MCF 10A (cell line): ENCODE data around the gene AHNAK2. TPM values are rescaled to one million over a fixed set of nuclear protein-coding genes. Genes with fewer than 3 reads are reported as not detected.

Experiments
- BruUV-seq: library from RNA; stranded (reverse); fragments of 400-500 nt; replicated peaks from 2 replicates; lab custom pipeline; 2021; lab: Mats Ljungman, UMichigan
- CTCF ChIA-PET: fragments of 300-600 bp; sonication (Branson Sonifier 250); formaldehyde crosslinking; extraction: SDS; loops from one replicate; lab custom pipeline; 2021; ENCODE audit warnings: antibody characterized with exemption, inconsistent platforms; lab: Yijun Ruan, JAX
- POLR2A ChIA-PET: fragments of 300-600, 350-650 bp; sonication (Branson Sonifier 250); formaldehyde crosslinking; extraction: SDS; loops from one replicate; lab custom pipeline; 2020; ENCODE audit warnings: antibody characterized with exemption, inconsistent platforms; lab: Yijun Ruan, JAX
- DNase-seq: peaks from one replicate; pipeline ENCODE4 v3.0.0-alpha.2; 2018; ENCODE audit not compliant: unreplicated experiment
- H3K27ac Mint-ChIP-seq: one replicate; pipeline ENCODE4 v1.8.0; 2022; ENCODE audit warnings: mild to moderate bottlenecking, low read depth, mixed read lengths; ENCODE audit not compliant: unreplicated experiment
- H3K27me3 Mint-ChIP-seq: one replicate; pipeline ENCODE4 v1.8.0; 2022; ENCODE audit warnings: mixed read lengths; ENCODE audit not compliant: insufficient read depth, unreplicated experiment
- H3K36me3 Mint-ChIP-seq: one replicate; pipeline ENCODE4 v1.8.0; 2022; ENCODE audit warnings: mild to moderate bottlenecking, moderate library complexity, mixed read lengths; ENCODE audit not compliant: insufficient read depth, unreplicated experiment
- H3K4me1 Mint-ChIP-seq: one replicate; pipeline ENCODE4 v1.8.0; 2022; ENCODE audit warnings: mixed read lengths; ENCODE audit not compliant: insufficient read depth, unreplicated experiment
- H3K4me3 Mint-ChIP-seq: one replicate; pipeline ENCODE4 v1.8.0; 2022; ENCODE audit warnings: mild to moderate bottlenecking, moderate library complexity, mixed read lengths; ENCODE audit not compliant: unreplicated experiment
- H3K9me3 Mint-ChIP-seq: one replicate; pipeline ENCODE4 v1.8.0; 2022; ENCODE audit warnings: mixed read lengths; ENCODE audit not compliant: unreplicated experiment
- intact Hi-C: fragments of 100-400 bp; cut with micrococcal nuclease; formaldehyde crosslinking; loops from 2 replicates; pipeline ENCODE4 v1.14.1; 2022
- total RNA-seq: library from RNA; stranded (reverse); gene quantifications from 2 replicates; pipeline ENCODE4 v1.2.3, GENCODE V29; 2022
- TF ChIP-seq, protein P1 (sequence below): fragments of 200-600 bp; IDR thresholded peaks from one replicate; pipeline ENCODE4 v1.8.0; 2022; ENCODE audit warnings: antibody characterized with exemption, mild to moderate bottlenecking; ENCODE audit not compliant: unreplicated experiment

AHNAK2 gene
- total RNA-seq, 1 experiment from 2014 or later: 218 TPM

DNA sequence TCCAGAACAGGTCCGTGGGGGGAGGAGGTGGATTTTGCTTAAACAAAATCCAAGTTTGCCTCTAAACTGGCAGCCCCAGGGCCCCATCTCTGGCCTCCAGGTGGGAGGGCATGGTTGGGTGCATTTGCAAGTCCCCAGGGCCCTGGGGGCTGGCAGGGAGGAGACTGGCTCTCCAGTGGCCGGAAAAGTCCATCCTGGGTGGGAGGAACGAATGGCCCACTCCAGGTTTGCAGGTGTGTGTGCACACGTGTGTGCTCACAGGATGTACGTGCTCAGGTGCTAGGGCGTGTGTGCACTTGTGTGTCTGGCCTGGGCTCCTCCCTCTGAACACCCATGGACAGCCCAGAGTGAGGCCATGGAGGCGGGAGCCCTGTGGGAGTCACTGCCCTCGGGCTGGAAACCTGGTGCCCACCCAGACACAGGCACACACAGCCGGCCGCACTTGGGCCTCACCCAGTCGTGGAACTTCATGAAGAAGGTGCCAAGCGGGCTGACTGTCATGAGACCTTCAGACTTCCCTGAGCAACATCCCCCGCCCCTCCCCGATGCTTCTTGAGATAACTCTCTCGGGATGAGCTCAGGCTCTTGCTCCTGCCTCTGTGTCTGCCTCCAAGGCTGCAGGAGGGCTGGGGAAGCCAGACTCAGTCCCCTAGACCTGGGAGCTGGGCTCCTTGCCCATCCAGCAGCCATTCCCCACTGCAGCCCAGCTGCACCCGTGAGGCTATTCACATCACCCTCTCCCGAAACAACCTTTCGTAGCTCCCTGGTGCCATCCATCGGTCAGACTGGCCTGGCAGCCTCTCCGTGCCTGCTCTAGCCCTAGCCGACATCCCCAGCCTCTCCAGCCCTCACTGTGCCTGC is 9.4 kb downstream of the AHNAK2 start:
- H3K27me3 Mint-ChIP-seq: no peaks in the 10 kb centered on the region
- H3K9me3 Mint-ChIP-seq: no peaks in the 10 kb centered on the region
- BruUV-seq: no TSS peak
- H3K36me3 Mint-ChIP-seq: peaks cover 56% of the 10 kb centered on the region
- peak; percentile 74 for DNase-seq
- H3K4me3 Mint-ChIP-seq: peak overlapping the region; percentile 92
- TF ChIP-seq, protein P1, sequence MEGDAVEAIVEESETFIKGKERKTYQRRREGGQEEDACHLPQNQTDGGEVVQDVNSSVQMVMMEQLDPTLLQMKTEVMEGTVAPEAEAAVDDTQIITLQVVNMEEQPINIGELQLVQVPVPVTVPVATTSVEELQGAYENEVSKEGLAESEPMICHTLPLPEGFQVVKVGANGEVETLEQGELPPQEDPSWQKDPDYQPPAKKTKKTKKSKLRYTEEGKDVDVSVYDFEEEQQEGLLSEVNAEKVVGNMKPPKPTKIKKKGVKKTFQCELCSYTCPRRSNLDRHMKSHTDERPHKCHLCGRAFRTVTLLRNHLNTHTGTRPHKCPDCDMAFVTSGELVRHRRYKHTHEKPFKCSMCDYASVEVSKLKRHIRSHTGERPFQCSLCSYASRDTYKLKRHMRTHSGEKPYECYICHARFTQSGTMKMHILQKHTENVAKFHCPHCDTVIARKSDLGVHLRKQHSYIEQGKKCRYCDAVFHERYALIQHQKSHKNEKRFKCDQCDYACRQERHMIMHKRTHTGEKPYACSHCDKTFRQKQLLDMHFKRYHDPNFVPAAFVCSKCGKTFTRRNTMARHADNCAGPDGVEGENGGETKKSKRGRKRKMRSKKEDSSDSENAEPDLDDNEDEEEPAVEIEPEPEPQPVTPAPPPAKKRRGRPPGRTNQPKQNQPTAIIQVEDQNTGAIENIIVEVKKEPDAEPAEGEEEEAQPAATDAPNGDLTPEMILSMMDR: peak; percentile 17
- intact Hi-C loops: loop anchor here (1.0 kb wide), 1 partner anchor 33 kb away; no protein-coding TSS in a partner anchor
- CTCF ChIA-PET: interaction anchor here (0.8 to 2.6 kb wide), 10 partner anchors 7 to 287 kb away, joined by 3 to 11 read pairs (median 4); no protein-coding TSS in a partner anchor
- H3K4me1 Mint-ChIP-seq: peaks cover 28% of the 10 kb centered on the region
- POLR2A ChIA-PET: interaction anchor here (0.6 to 11.4 kb wide), 19 partner anchors 8 to 1789 kb away, joined by 3 to 636 read pairs (median 5); partner anchors contain the start of genes AHNAK2, CDCA4, CLBA1 and SIVA1
- peak overlapping the region; percentile 82 for H3K27ac Mint-ChIP-seq

DNA sequence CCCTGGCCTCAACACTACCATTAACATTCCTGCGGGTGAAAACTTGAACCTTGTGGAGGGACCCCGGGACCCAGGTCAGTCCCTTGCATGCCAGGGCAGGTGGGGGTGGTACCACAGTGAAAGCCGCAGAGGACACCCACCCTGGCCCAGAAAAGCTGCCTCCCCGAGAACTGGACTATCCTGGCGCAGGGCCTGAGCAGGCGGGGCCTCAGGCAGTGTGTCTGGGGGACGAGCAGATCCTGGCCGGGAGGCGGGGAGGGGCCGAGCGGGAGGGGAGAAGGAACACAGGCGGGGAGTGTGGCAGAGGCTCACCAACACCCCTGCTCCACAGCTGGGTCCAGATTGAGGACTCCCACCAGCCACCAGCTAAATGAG is 10.0 kb downstream of the AHNAK2 start:
- Mint-ChIP-seq H3K36me3 (peaks cover 62% of the 10 kb centered on the region), H3K4me3 (peak overlapping the region; percentile 92), H3K4me1 (peaks cover 28% of the 10 kb centered on the region), H3K27me3 (no peaks in the 10 kb centered on the region), H3K27ac (peak overlapping the region; percentile 82), H3K9me3 (no peaks in the 10 kb centered on the region)
- intact Hi-C loops: loop anchor here (1.0 kb wide), 1 partner anchor 33 kb away; no protein-coding TSS in a partner anchor
- BruUV-seq: no TSS peak
- ChIA-PET CTCF (interaction anchor here (1.1 to 2.6 kb wide), 4 partner anchors 8 to 115 kb away, joined by 3 to 11 read pairs (median 8); no protein-coding TSS in a partner anchor), POLR2A (interaction anchor here (0.5 to 11.4 kb wide), 15 partner anchors 9 to 287 kb away, joined by 3 to 636 read pairs (median 9); partner anchors contain the start of genes AHNAK2, CDCA4 and CLBA1)
- TF ChIP-seq, protein P1: no peak
- peak; percentile 79 for DNase-seq

DNA sequence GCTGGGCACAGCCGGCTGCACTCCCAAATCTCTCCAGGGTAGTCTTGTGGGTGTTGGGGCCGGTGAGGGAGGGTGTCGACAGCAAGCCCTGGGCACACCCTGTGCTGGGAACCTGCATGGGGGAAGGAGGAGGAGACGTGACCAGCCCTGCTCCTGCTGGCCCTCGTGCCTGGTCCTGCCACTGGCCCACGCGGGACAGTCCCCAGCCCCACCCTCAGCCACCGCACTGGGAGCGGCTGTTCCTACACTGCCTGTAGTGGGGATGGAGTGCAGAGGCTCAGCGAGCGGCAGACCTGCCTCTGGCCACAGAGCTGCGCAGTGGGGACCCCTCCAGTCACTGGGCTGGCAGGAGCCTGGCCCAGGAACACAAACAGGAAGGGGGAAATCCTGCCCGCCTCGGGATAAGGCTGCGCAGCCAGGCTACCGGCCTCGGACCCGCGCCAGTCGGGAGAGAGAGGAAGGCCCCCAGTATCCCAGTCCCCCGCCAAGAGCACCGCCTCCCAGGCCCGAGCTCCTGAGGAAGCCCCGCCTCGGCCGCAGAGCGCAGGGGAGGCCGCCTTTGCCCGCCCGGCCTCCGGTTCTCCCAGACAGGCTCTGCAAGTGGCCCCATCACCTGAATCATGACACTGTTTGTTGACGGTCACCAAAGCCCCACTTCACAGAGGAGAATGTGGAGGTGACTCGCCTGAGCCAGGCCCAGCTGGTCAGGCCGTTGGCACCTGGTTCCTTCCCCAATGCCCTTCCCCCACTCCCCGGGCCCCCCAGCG is 10.6 kb downstream of the AHNAK2 start:
- Mint-ChIP-seq H3K4me1 (peaks cover 28% of the 10 kb centered on the region), H3K36me3 (peaks cover 68% of the 10 kb centered on the region), H3K27me3 (no peaks in the 10 kb centered on the region), H3K27ac (peak overlapping the region; percentile 82), H3K4me3 (peak overlapping the region; percentile 92), H3K9me3 (no peaks in the 10 kb centered on the region)
- no TSS peak for BruUV-seq
- intact Hi-C loops: loop anchor here (1.0 kb wide), 2 partner anchors 32 to 71 kb away; no protein-coding TSS in a partner anchor
- TF ChIP-seq, protein P1: no peak
- CTCF ChIA-PET: interaction anchor here (0.5 to 2.6 kb wide), 5 partner anchors 9 to 325 kb away, joined by 3 to 11 read pairs (median 6); no protein-coding TSS in a partner anchor
- DNase-seq: peak; percentile 79
- POLR2A ChIA-PET: interaction anchor here (0.5 to 11.4 kb wide), 18 partner anchors 8 to 287 kb away, joined by 3 to 636 read pairs (median 4); partner anchors contain the start of genes AHNAK2, CDCA4 and CLBA1
